NCI-H1417 (cell line): ENCODE data around the gene DENND5A.

Experiments
- DNase-seq, 3 experiments: peaks; one replicate each; lab custom pipeline; 2025; lab: John Stamatoyannopoulos, UW

DENND5A gene

GRCh38 chr11:9265211-9266131, at the start of gene DENND5A:
Gene DENND5A (minus strand): TSS chr11:9265350. CDS start chr11:9265069, 281 bp downstream.
- DNase-seq: peak; percentile 83 to 89 (median 83)

- DNase-seq: peak; percentile 99 to 100 (median 99)
Observed at GRCh38 chr11:9314291-9315077, 49.3 kb upstream of the DENND5A start, which contains the start of gene TMEM41B. Gene TMEM41B (minus strand): TSS chr11:9314593. CDS start chr11:9314441, 152 bp downstream.

GRCh38 chr11:9313648-9314290, 48.6 kb upstream of the DENND5A start:
- peak; percentile 36 to 85 (median 77) for DNase-seq

GRCh38 chr11:9310485-9311090, 45.4 kb upstream of the DENND5A start:
- no peak for DNase-seq

- no peak for DNase-seq
Observed at GRCh38 chr11:9304178-9304577, 39.0 kb upstream of the DENND5A start.

- no peak for DNase-seq
Observed at GRCh38 chr11:9302448-9302847, 37.3 kb upstream of the DENND5A start.

GRCh38 chr11:9301720-9302119, 36.6 kb upstream of the DENND5A start:
- DNase-seq: no peak

GRCh38 chr11:9293646-9294045, 28.5 kb upstream of the DENND5A start:
- DNase-seq: no peak

GRCh38 chr11:9285850-9286587, 20.9 kb upstream of the DENND5A start:
- peak in 1 of 3 experiments; percentile 12 for DNase-seq

- DNase-seq: peak in 2 of 3 experiments; percentile 17 to 44
Observed at GRCh38 chr11:9280655-9281301, 15.6 kb upstream of the DENND5A start.

- DNase-seq: no peak
Observed at GRCh38 chr11:9277176-9277575, 12.0 kb upstream of the DENND5A start.

GRCh38 chr11:9276571-9276970, 11.4 kb upstream of the DENND5A start:
- peak in 2 of 3 experiments; percentile 7 to 13 for DNase-seq

- DNase-seq: no peak
Observed at GRCh38 chr11:9274499-9275258, 9.5 kb upstream of the DENND5A start.

GRCh38 chr11:9273376-9274336, 8.5 kb upstream of the DENND5A start:
- DNase-seq: no peak

GRCh38 chr11:9269492-9270013, 4.4 kb upstream of the DENND5A start:
- no peak for DNase-seq

GRCh38 chr11:9267680-9268079, 2.5 kb upstream of the DENND5A start:
- no peak for DNase-seq

GRCh38 chr11:9266926-9267325, 1.8 kb upstream of the DENND5A start:
- DNase-seq: no peak

- DNase-seq: peak in 1 of 3 experiments; percentile 35
Observed at GRCh38 chr11:9266132-9266736, 1.1 kb upstream of the DENND5A start.
